ENCODE measurements around the gene ADARB1.
A peak's percentile ranks its signal among the peaks of the same experiment; 100 is the strongest.

Gene ADARB1

DNA sequence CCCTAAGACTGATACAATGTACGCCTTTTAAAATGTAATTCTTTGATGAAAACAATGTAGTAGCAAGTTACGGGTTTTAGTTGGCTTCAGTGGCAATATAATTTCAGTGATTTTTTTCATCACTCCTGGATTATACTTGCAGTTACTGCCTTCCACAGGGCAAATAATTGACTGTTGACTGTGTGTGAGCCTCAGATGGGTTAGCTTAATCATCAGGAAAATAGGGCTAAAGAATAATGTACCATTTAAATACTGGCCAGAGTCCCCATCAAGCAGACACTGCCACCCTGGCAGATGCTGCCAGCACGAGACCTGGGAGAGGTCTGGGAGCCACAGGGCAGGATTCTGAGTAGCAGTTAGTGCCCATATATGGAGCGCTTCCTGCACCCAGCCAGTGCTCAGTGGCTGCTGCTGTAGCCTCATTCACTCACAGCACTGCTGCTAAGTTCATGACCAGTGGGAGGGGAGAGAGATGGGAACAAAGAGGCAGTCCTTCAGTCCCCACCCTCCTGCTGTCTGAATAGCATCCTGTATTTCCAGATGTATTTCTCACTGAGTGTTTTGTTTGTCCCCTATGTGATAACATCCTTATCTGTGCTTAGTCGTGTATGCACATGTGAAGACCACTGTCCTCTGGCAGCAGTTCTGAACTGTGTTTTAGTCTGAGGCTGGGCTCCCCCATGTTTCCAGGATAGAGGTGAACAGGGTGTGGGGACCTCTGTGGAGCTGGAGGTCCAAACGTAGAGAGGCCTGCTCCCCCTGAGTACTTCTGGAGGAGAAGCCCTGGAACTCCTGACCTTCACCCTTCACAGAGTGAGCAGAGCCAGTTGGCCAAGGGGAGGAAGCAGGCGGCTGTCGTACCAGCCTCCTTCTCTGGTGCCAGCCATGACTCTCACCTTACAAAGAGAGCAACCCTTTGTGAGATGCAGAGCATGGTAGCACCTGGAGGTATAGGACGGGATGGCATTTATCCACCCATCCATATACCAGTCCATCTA lies 80.4 kb downstream of the ADARB1 start:
- no peaks in the 10 kb centered on the region for H3K27me3 Mint-ChIP-seq
- DNase-seq: no peak
- H3K9me3 Mint-ChIP-seq: peaks cover 8 to 9% of the 10 kb centered on the region in 2 donors
- H3K4me3 Mint-ChIP-seq: no peak overlapping the region
- no peak overlapping the region for H3K27ac Mint-ChIP-seq
- ATAC-seq: no peak
- peaks cover 40% of the 10 kb centered on the region for H3K4me1 Mint-ChIP-seq

GRCh38 chr21:45155910-45156309 lies 81.5 kb downstream of the ADARB1 start:
- H3K4me3 Mint-ChIP-seq: no peak overlapping the region
- DNase-seq (no peak), ATAC-seq (no peak)
- peaks cover 35% of the 10 kb centered on the region for H3K4me1 Mint-ChIP-seq
- H3K27me3 Mint-ChIP-seq: no peaks in the 10 kb centered on the region
- H3K9me3 Mint-ChIP-seq: peaks cover 8 to 9% of the 10 kb centered on the region in 2 donors
- no peak overlapping the region for H3K27ac Mint-ChIP-seq

- Mint-ChIP-seq H3K27ac (no peak overlapping the region), H3K4me3 (no peak overlapping the region), H3K9me3 (peaks cover 8 to 9% of the 10 kb centered on the region in 2 donors), H3K4me1 (peaks cover 30% of the 10 kb centered on the region), H3K27me3 (no peaks in the 10 kb centered on the region)
- ATAC-seq (no peak), DNase-seq (no peak)
Measured at GRCh38 chr21:45156459-45156858, 82.1 kb downstream of the ADARB1 start.

GRCh38 chr21:45157932-45158331 lies 83.6 kb downstream of the ADARB1 start:
- ATAC-seq: no peak
- H3K9me3 Mint-ChIP-seq: peaks cover 8 to 9% of the 10 kb centered on the region in 2 donors
- peaks cover 17% of the 10 kb centered on the region for H3K4me1 Mint-ChIP-seq
- no peaks in the 10 kb centered on the region for H3K27me3 Mint-ChIP-seq
- DNase-seq: no peak
- H3K27ac Mint-ChIP-seq: no peak overlapping the region
- no peak overlapping the region for H3K4me3 Mint-ChIP-seq

- ATAC-seq (no peak), DNase-seq (no peak)
- H3K4me3 Mint-ChIP-seq: no peak overlapping the region
- H3K4me1 Mint-ChIP-seq: peaks cover 10% of the 10 kb centered on the region
- peaks cover 8 to 9% of the 10 kb centered on the region in 2 donors for H3K9me3 Mint-ChIP-seq
- H3K27ac Mint-ChIP-seq: no peak overlapping the region
- no peaks in the 10 kb centered on the region for H3K27me3 Mint-ChIP-seq
Measured at GRCh38 chr21:45158491-45159423, 84.4 kb downstream of the ADARB1 start.

DNA sequence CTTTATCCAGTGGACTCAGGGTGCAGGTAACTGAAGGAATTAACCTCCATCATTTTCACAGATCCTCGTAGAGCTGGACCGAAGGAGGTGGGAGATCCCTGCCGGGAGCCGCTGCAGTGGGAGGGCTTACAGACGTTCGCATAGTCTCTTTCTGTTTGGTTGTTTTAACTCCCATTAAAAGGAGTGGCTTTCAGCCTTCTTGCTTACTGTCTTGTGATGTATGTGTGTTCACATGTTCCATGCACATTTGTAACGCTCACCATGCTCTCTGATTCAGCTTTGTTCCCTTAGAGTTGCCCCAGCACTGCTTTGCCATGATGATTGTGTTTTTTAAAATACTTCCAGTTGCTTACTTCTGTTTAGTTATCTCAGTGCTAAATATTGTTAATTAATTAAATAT lies 85.8 kb downstream of the ADARB1 start:
- no peaks in the 10 kb centered on the region for H3K27me3 Mint-ChIP-seq
- no peak overlapping the region for H3K27ac Mint-ChIP-seq
- H3K4me1 Mint-ChIP-seq: peaks cover 1% of the 10 kb centered on the region
- DNase-seq: no peak
- H3K9me3 Mint-ChIP-seq: peaks cover 8 to 9% of the 10 kb centered on the region in 2 donors
- ATAC-seq: no peak
- H3K4me3 Mint-ChIP-seq: no peak overlapping the region

- H3K4me3 Mint-ChIP-seq: no peak overlapping the region
- no peaks in the 10 kb centered on the region for H3K4me1 Mint-ChIP-seq
- DNase-seq (no peak), ATAC-seq (no peak)
- no peaks in the 10 kb centered on the region for H3K27me3 Mint-ChIP-seq
- no peak overlapping the region for H3K27ac Mint-ChIP-seq
- H3K9me3 Mint-ChIP-seq: peaks cover 2 to 3% of the 10 kb centered on the region in 2 donors
Measured at GRCh38 chr21:45161038-45161945, 86.9 kb downstream of the ADARB1 start.

DNA sequence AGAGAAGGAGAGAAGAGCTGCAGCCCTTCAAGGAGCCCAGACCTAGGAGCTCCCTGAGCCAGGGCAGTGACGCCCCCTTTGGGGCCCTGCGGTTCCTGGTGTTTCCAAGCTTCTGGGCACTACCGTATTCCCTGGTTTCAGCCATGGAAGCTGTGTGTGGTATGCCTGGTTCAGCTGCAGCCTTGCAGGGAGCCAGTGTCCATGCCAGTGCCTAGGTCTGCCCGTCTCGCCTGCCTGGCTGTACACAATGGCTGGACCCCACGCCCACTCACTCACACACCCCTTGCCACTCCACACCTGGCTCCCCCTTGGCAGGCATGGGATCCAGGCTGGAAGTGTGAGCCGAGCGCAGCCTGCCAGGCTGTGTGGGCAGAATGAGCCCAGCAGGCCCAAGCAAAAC lies 87.7 kb downstream of the ADARB1 start:
- no peak for ATAC-seq
- H3K4me1 Mint-ChIP-seq: peaks cover 4% of the 10 kb centered on the region
- H3K4me3 Mint-ChIP-seq: no peak overlapping the region

GRCh38 chr21:45162809-45163208 lies 88.4 kb downstream of the ADARB1 start:
- no peaks in the 10 kb centered on the region for H3K27me3 Mint-ChIP-seq
- ATAC-seq: no peak
- H3K9me3 Mint-ChIP-seq: no peaks in the 10 kb centered on the region
- H3K27ac Mint-ChIP-seq: no peak overlapping the region
- no peak for DNase-seq
- H3K4me1 Mint-ChIP-seq: peaks cover 4% of the 10 kb centered on the region
- no peak overlapping the region for H3K4me3 Mint-ChIP-seq

More for the DNA sequence above, 87.7 kb downstream of the ADARB1 start:
- Mint-ChIP-seq H3K9me3 (no peaks in the 10 kb centered on the region), H3K27ac (peak overlapping the region in 1 of 2 donors; percentile 12), H3K27me3 (no peaks in the 10 kb centered on the region)
- no peak for DNase-seq

- peaks cover 6% of the 10 kb centered on the region for H3K4me1 Mint-ChIP-seq
- H3K9me3 Mint-ChIP-seq: no peaks in the 10 kb centered on the region
- DNase-seq: no peak
- H3K27ac Mint-ChIP-seq: no peak overlapping the region
- no peaks in the 10 kb centered on the region for H3K27me3 Mint-ChIP-seq
- no peak for ATAC-seq
- H3K4me3 Mint-ChIP-seq: no peak overlapping the region
Measured at GRCh38 chr21:45163413-45164123, 89.2 kb downstream of the ADARB1 start.

DNA sequence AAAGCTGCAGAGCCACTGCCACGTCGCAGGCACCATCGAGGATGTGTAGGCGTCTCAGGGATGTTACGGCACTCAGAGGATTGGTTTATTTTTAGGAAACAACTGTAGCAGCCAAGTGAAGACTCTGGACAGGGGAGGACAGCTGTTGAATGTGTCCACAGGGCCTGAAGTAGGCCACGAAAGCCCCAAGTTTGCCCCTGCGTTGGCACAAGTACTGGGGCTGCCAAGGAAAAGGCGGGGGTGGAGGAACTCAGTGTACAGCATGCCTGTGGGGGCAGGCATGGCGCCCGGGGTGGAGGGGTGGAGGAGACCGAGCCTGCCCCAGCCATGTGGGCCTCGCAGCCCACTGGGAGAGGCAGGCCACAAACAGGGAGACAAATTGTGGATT lies 89.7 kb downstream of the ADARB1 start:
- ATAC-seq (no peak), DNase-seq (no peak)
- no peak overlapping the region for H3K4me3 Mint-ChIP-seq
- H3K27ac Mint-ChIP-seq: no peak overlapping the region
- H3K4me1 Mint-ChIP-seq: peaks cover 12% of the 10 kb centered on the region
- no peaks in the 10 kb centered on the region for H3K9me3 Mint-ChIP-seq
- H3K27me3 Mint-ChIP-seq: no peaks in the 10 kb centered on the region

DNA sequence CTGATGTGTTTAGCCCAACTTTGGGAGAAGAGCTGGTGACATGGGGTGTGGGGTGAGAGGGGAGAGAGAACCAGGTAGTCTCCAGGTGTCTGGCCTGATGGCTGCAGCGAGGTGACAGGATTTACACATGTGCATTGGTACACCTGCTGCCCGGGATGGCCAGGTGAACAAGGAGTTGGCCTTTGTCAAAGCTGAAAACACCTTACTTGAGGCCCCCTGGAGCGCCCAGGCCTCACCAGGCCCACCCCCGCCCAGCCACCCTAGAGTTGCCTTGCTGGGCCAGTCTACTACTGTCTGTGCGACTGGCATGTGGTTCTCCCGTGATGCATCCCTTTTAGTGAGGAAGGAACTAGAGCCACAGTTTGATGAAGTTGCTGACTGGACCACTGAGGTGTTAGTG lies 90.5 kb downstream of the ADARB1 start:
- H3K4me3 Mint-ChIP-seq: no peak overlapping the region
- peaks cover 19% of the 10 kb centered on the region for H3K4me1 Mint-ChIP-seq
- no peaks in the 10 kb centered on the region for H3K27me3 Mint-ChIP-seq
- DNase-seq: no peak
- H3K9me3 Mint-ChIP-seq: no peaks in the 10 kb centered on the region
- H3K27ac Mint-ChIP-seq: no peak overlapping the region
- no peak for ATAC-seq

GRCh38 chr21:45166931-45167330 lies 92.6 kb downstream of the ADARB1 start:
- H3K27me3 Mint-ChIP-seq: no peaks in the 10 kb centered on the region
- H3K9me3 Mint-ChIP-seq: no peaks in the 10 kb centered on the region
- no peak overlapping the region for H3K27ac Mint-ChIP-seq
- ATAC-seq (no peak), DNase-seq (no peak)
- no peak overlapping the region for H3K4me3 Mint-ChIP-seq
- H3K4me1 Mint-ChIP-seq: peaks cover 26% of the 10 kb centered on the region

DNA sequence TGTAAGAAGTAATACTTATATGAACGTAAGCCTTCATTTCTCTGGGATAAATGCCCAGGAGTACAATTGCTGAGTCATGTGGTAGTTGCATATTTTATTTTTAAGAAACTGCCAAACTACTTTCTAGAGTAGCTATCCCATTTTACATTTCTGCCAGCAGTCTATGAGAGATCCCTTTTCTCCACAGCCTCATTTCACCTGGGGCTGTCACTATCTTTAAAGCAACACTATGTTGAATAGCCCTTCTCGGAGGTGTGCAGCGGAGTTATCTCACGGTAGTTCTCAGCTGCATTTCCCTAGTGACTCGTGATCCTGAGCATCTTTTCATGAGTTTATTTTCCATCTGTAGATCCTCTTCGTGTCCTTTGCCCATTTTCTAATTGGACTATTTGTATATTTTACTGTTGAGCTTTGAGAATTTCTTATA lies 93.4 kb downstream of the ADARB1 start:
- ATAC-seq (no peak), DNase-seq (no peak)
- H3K4me1 Mint-ChIP-seq: peaks cover 26% of the 10 kb centered on the region
- no peak overlapping the region for H3K4me3 Mint-ChIP-seq
- H3K27me3 Mint-ChIP-seq: no peaks in the 10 kb centered on the region
- no peak overlapping the region for H3K27ac Mint-ChIP-seq
- no peaks in the 10 kb centered on the region for H3K9me3 Mint-ChIP-seq
